ENCODE results near the gene CHGA. TPM values are rescaled to one million over a fixed set of nuclear protein-coding genes. Genes with fewer than 3 reads are reported as not detected.

Gene CHGA
- total RNA-seq, 1 donor from 2014 or later, result 5.4 TPM

GRCh38 chr14:92943855-92944570, 21.1 kb downstream of the CHGA start:
- no peaks in the 10 kb centered on the region for H3K9me3 ChIP-seq
- no peak overlapping the region for H3K27ac ChIP-seq
- intact Hi-C loops (cut with DNase I), result no loop called here
- no peak overlapping the region for H3K4me3 ChIP-seq
- peaks cover 6% of the 10 kb centered on the region for H3K4me1 ChIP-seq
- H3K36me3 ChIP-seq, result peaks cover 0 to 19% of the 10 kb centered on the region in 2 donors
- no peaks in the 10 kb centered on the region for H3K27me3 ChIP-seq
- no peak for TF ChIP-seq CTCF (IDR thresholded peaks at IDR 0.05)
- TF ChIP-seq POLR2A (IDR thresholded peaks at IDR 0.05), result no peak
- TF ChIP-seq POLR2AphosphoS5 (IDR thresholded peaks at IDR 0.05; ENCODE audit: insufficient read depth in 1 of 2, low read depth in 1 of 2), result no peak
- no peak for DNase-seq (ENCODE audit: extremely low spot score in 2 of 2)

DNA sequence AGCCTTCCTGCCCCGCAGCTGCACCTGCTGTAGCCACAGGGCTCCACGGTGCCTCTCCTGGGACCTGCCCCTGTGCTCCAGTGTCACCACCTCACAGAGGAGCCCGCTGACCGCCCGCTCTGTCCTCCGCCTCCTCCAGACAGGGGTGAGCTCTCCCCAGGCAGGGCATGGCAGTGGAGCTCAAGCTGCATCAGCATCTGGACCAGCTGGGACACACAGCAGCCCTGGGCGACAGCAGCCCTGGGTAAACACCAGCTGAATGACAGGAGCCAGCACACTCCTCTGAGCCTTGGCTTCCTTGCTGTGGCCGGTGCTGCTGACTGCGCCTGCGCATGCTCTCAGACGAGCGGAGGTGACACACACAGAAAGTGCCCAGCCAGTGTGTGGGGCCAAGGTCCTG, 22.0 kb downstream of the CHGA start:
- Histone ChIP-seq H3K4me3 (no peak overlapping the region), H3K27me3 (no peaks in the 10 kb centered on the region), H3K36me3 (peaks cover 0 to 20% of the 10 kb centered on the region in 2 donors), H3K4me1 (peaks cover 6% of the 10 kb centered on the region), H3K27ac (no peak overlapping the region), H3K9me3 (no peaks in the 10 kb centered on the region)
- TF ChIP-seq POLR2A (IDR thresholded peaks at IDR 0.05) (no peak), CTCF (IDR thresholded peaks at IDR 0.05) (no peak), POLR2AphosphoS5 (IDR thresholded peaks at IDR 0.05; ENCODE audit: insufficient read depth in 1 of 2, low read depth in 1 of 2) (no peak)
- no peak for DNase-seq (ENCODE audit: extremely low spot score in 2 of 2)
- intact Hi-C loops (cut with DNase I), result no loop called here

DNA sequence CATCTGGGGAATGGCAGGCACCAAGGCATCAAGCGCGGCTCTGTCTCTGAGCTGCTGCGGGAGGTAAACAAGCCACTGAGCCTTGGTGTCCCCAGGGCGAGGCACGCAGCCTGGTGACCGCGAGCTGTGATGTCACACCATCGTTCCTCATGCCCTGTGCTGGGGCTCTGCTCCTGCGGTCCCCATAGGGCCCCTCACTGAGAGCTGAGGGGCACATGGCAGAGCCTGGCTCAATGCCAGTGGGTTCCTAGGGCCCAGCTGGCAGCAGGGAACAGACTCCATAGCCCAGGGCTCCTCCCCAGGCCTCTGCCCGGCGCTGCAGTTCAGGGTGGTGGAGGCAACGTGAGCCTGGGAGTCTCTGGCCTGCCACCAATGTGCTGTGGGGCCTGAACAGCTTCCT, 22.6 kb downstream of the CHGA start:
- H3K27me3 ChIP-seq, result no peaks in the 10 kb centered on the region
- peaks cover 0 to 25% of the 10 kb centered on the region in 2 donors for H3K36me3 ChIP-seq
- H3K4me3 ChIP-seq, result no peak overlapping the region
- peaks cover 6% of the 10 kb centered on the region for H3K4me1 ChIP-seq
- H3K9me3 ChIP-seq, result no peaks in the 10 kb centered on the region
- TF ChIP-seq POLR2A (IDR thresholded peaks at IDR 0.05) (no peak), POLR2AphosphoS5 (IDR thresholded peaks at IDR 0.05; ENCODE audit: insufficient read depth in 1 of 2, low read depth in 1 of 2) (no peak), CTCF (IDR thresholded peaks at IDR 0.05) (no peak)
- intact Hi-C loops (cut with DNase I), result no loop called here
- no peak overlapping the region for H3K27ac ChIP-seq
- no peak for DNase-seq (ENCODE audit: extremely low spot score in 2 of 2)

GRCh38 chr14:92945959-92946846, 23.3 kb downstream of the CHGA start:
- peaks cover 0 to 29% of the 10 kb centered on the region in 2 donors for H3K36me3 ChIP-seq
- no peak for DNase-seq (ENCODE audit: extremely low spot score in 2 of 2)
- H3K27ac ChIP-seq, result no peak overlapping the region
- H3K27me3 ChIP-seq, result no peaks in the 10 kb centered on the region
- TF ChIP-seq CTCF (IDR thresholded peaks at IDR 0.05) (no peak), POLR2AphosphoS5 (IDR thresholded peaks at IDR 0.05; ENCODE audit: insufficient read depth in 1 of 2, low read depth in 1 of 2) (peak; percentile 35 to 37), POLR2A (IDR thresholded peaks at IDR 0.05) (no peak)
- H3K4me1 ChIP-seq, result peaks cover 6% of the 10 kb centered on the region
- intact Hi-C loops (cut with DNase I), result no loop called here
- no peak overlapping the region for H3K4me3 ChIP-seq
- no peaks in the 10 kb centered on the region for H3K9me3 ChIP-seq
